Measurements from ENCODE around the gene AHNAK.

Gene AHNAK

GRCh38 chr11:62433141-62433903, 113.3 kb downstream of the AHNAK start:
- no peak for DNase-seq (ENCODE audit: low read depth)

- no peak for DNase-seq (ENCODE audit: low read depth)
These were observed 113.9 kb downstream of the AHNAK start for GRCh38 chr11:62432695-62433094.

DNA sequence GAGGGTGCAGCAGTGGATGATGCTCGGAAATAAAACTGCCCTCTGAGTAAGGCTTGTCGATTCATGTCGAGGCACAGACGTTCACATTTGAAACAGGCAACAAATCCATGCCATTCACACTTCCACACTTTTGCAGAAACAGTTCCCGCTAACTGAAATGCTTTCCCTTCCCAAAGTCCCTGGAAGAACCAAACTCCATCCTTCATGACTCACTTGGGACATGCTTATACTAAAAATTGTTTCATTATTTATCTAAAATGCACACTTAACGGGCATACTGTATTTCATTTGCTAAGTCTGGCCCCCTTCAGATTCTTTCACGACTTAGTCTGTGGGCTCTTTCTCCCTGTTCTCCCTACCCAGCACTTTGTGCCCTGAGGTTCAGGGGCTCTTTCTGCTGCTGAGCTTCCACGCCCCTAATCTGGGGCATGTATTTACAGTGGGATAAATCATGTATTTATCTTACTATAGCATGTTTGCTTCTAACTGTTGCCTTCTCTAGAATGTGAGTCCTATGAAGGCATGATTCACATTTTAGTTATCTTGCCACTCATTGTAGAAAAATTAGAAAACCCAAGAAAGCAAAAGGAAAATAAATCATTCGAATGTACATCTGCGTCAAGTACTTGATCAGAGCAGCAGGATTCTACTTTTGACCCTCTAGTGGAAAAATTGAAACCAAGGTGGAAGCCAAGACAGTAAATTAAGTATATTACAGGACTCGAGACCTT, 115.3 kb downstream of the AHNAK start:
- DNase-seq (ENCODE audit: low read depth): no peak

- no peak for DNase-seq (ENCODE audit: low read depth)
These were observed 116.2 kb downstream of the AHNAK start for GRCh38 chr11:62430425-62430824.

GRCh38 chr11:62428871-62429560, 117.6 kb downstream of the AHNAK start:
- DNase-seq (ENCODE audit: low read depth): no peak

GRCh38 chr11:62427630-62428233, 118.9 kb downstream of the AHNAK start:
- DNase-seq (ENCODE audit: low read depth): no peak

DNA sequence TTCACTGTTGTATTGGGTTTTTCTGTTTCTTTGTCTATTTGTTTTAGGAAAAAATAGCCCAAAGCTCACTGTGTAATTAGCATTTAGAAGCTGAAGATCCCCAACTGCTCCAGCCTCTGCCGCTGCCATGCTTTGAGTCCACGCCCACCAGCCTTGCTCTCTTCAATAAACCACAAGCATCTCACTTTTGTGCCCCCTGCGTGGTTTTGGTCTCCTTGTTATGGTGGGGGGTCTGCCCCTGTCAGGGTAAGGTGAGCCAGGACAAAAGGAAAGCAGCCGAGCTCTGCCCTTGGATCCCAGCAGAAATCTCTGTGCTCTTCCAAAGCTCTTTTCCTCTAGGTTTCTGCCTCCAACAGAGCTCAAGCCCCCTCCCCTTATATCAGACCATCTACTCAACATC, 123.6 kb downstream of the AHNAK start:
- no peak for DNase-seq (ENCODE audit: low read depth)

GRCh38 chr11:62421996-62422395, 124.6 kb downstream of the AHNAK start:
- DNase-seq (ENCODE audit: low read depth): no peak

DNA sequence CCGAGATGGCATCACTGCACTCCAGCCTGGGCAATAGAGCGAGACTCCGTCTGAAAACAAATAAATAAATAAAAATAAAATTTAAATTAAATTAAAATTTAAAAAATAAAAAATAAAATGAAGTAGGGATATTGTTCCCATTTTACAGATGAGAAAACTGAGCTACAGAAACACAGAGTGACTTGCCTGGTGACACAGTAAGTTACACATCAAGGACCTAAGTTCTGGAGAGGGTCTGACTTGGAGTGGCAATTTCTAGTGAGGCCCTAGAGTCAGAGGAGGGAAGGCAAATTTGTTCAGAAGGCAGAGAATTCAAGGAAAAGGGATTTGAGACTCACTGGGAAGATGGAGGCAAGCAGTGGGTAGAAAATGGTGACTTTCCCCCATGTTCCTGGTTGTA, 125.7 kb downstream of the AHNAK start:
- DNase-seq (ENCODE audit: low read depth): no peak

DNA sequence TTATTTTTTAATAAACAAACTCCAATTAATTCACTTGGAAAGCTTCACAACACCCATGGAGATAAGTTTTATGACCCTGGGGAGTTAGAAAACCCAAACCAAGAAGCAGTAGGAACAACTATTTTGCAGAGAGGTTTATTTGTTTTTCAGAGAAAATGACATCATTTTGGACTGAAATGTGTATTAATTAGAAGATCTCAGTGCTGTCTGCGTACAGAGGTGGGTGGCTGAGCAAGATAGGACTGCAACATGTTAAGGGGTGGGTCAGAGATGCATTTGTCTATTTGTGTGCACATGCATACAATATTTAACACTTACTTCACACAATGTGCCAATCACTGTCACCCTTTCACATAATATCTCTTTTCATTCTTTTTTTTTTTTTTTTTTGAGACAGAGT, 126.7 kb downstream of the AHNAK start:
- no peak for DNase-seq (ENCODE audit: low read depth)

DNA sequence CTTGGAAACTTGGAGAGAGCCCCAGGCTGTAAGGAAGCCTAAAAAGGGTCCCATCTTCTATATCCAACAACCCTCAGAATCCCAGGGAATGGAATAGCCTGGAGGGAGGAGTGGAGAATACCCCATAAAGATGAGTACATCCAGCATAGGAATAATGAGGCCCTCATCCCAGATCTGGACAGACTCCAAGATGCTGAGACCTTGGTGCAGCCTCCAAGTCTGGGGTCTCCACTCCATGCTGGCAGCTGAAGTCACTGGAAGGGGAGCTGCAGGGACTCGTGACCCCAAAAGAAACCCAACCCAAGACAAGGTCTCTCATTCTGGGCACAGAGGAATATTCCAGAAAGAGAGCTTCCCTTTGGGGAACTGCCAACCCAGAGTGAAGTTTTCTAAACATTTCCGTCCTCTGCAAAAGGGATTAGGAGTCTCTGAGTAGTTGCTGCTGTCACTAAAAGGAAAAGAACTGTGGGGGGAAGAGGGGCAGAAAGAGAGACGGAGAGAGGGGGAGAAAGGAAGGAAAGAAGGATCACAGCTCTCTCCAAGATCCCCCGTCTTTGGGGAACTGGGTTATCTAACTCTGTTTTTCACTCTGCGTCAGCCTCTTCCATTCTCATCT, 127.2 kb downstream of the AHNAK start:
- DNase-seq (ENCODE audit: low read depth): no peak

DNA sequence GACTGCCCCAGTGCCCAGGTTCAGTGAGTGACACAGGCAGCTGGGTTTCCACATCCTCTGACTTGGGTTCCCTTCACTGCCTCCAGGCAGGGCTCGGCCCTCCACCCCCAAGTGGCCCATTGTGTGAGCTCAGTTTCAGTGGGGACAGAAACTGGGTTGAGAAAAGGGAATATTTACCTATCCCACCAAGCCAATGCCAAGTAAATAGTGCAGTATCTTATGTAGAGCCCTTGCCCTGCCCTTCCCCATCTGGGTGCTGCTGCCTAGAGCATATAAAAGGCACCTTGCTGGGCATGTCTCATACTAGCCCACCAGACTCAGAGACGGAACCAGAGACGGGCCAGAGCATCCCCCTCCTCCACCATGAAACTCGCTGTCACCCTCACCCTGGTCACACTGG, 127.9 kb downstream of the AHNAK start, which contains the start of gene SCGB1A1:
Gene SCGB1A1 (plus strand): TSS at position 301 of the 400 bp plus-strand sequence. CDS start 63 bp downstream, at position 364.
- DNase-seq (ENCODE audit: low read depth): no peak

DNA sequence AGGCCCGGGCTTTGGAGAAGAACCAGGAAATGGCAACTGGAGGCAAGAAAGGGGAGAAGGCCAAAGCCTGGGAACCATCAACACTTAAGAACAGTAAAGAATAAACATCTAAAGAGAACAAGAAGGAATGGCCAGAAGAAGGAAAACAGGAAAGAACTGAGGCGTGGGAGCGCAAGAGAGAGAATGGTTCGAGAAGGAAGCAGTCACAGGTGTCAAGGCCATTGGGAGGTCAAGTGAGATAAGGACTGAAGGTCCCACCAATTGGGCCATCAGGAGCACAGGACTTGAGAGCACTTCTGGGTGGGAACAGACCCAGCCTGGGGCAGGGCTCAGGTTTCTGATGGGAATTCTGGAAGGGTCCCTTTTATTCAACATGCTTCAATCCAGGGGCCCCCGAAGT, 128.5 kb downstream of the AHNAK start:
- DNase-seq (ENCODE audit: low read depth): no peak

DNA sequence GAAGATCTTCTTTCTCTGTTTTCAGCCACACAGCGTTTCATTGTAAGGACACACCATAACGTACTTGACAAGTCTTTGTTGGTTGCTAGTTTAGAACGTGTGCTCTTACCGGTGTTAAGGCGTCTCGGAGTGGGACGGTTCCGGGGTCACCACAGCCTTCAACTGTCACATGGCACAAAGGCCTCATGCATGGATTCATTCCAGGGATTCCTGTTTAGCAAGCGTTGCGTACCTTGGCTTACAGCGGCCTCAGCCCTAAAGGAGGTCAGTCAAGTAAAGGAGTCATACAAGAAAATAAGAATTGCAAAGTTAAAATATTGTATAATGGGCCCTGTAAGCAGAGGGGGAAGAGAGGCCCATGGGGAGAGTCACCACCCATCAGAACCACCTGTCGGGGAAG, 130.0 kb downstream of the AHNAK start:
- DNase-seq (ENCODE audit: low read depth): no peak

- DNase-seq (ENCODE audit: low read depth): no peak
These were observed 133.4 kb downstream of the AHNAK start for GRCh38 chr11:62413060-62413696.

DNA sequence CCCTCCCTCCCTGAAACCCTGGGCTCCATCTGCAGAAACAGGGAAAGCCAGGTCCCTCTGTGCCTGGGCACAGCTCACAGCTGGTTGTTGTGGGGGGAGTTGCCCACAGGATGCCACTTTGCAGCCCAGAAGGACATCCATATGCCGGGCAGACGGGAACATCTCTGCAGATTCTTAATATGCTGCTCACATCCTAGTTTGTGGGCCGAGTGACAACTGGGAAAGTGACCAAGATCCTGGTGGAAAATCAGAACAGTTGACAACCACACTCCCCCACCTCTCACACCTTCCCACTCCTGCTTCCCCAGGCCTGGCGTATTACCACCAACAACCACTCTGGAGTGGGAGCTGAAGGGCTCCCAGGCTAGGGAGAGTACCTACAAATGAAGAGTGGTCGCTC, 135.1 kb downstream of the AHNAK start:
- DNase-seq (ENCODE audit: low read depth): no peak

GRCh38 chr11:62410972-62411371, 135.6 kb downstream of the AHNAK start:
- DNase-seq (ENCODE audit: low read depth): no peak

GRCh38 chr11:62409831-62410230, 136.8 kb downstream of the AHNAK start:
- no peak for DNase-seq (ENCODE audit: low read depth)

- DNase-seq (ENCODE audit: low read depth): no peak
These were observed 140.6 kb downstream of the AHNAK start for GRCh38 chr11:62406034-62406433.

GRCh38 chr11:62404901-62405300, 141.7 kb downstream of the AHNAK start:
- no peak for DNase-seq (ENCODE audit: low read depth)

DNA sequence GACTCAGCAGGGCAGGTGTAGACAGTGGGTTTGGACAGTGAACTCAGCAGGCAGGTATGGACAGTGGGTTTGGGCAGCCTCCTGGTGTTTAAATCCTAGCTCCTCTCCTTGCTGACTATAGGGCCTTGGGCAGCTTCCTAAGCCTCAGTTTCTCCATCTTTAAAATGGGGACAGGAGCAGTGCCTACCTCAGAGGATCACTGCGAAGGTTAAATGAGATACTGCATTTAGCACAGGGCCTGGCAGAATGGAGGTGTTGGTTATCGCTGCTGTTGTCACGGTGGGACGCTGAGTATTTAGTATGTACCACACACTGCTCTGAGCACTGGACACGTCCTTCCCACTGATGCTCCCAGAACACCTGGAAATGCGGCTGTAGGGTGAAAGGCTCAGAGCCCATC, 142.2 kb downstream of the AHNAK start:
- no peak for DNase-seq (ENCODE audit: low read depth)

Data from CMK (cell line).